ENCODE data around the gene GNG13.

GNG13 gene

GRCh38 chr16:813204-813915, 12.8 kb upstream of the GNG13 start:
- DNase-seq (ENCODE audit: low spot score) = peak; percentile 45

GRCh38 chr16:808085-808386, 7.5 kb upstream of the GNG13 start:
- DNase-seq (ENCODE audit: low spot score) = no peak

DNA sequence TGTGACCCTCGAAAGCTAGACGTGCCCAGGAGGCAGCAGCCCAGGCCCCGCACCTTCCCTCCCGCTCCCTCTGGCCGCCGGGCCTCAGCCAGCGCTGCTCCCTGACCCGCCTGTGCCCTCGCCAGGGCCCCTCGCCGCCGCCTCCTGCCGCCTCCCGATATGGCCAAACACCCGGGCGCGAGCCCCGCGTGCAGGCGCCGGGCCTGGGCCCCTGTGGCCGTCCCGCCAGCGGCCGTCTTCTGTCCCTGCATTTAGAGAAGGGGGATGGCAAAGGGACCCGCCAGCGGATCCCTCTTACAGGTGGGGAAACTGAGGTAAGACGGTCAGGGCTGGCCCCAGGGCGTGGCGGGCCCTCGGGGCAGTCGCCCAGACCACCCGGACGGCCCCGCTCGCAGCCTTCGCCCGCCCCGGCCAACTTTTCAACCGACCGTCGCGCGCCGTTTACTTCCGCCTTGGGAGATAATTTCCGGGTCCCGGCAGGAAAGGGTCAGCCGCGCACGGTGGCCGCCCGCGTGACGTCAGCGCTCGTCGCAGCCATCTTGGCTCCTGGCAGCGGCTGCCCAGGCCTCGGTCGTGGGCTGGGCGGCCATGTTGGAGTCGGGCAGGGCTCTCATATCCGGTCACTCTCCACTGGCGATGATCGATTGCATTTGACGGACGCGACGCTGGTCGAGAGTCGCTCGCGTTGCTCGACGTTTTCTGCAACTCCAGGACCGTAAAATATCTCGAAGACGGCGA, 7.0 kb upstream of the GNG13 start:
- DNase-seq (ENCODE audit: low spot score) = peak; percentile 86

DNA sequence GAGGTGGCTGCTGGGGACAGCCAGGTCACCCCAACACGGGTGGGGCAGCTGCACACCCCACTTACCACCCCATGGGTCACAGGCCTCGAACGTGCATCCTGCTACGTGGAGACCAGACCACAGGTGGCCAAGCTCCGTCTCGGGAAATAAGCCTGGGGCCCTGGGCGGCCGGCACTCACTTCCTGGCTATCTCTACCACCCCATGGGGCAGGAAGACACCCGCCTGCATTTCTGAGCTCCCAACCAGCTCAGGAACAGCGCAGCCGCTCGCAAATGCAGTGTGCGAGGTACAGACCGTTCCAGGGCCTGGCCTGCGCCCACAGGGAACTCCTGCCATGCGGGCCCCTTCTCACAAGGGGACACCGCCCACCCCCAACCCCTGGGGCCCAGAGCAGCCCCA, 4.9 kb upstream of the GNG13 start:
- DNase-seq (ENCODE audit: low spot score) = no peak

GRCh38 chr16:804193-805048, 3.9 kb upstream of the GNG13 start:
- DNase-seq (ENCODE audit: low spot score) = no peak

DNA sequence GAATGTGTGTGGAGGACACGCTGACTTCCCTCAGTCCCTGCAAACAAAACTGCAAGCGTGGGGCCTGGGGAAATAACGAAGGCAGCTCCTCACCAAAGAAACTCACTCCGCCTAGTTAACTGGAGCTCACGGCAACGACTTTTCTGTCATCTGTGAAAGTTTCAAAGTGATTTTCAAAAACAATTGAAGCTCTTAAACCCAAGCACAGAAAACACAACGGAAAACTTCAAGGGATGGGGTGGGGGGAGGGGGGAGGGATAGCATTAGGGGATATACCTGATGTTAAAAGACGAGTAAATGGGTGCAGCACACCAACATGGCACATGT, 3.2 kb upstream of the GNG13 start:
- no peak for DNase-seq (ENCODE audit: low spot score)

DNA sequence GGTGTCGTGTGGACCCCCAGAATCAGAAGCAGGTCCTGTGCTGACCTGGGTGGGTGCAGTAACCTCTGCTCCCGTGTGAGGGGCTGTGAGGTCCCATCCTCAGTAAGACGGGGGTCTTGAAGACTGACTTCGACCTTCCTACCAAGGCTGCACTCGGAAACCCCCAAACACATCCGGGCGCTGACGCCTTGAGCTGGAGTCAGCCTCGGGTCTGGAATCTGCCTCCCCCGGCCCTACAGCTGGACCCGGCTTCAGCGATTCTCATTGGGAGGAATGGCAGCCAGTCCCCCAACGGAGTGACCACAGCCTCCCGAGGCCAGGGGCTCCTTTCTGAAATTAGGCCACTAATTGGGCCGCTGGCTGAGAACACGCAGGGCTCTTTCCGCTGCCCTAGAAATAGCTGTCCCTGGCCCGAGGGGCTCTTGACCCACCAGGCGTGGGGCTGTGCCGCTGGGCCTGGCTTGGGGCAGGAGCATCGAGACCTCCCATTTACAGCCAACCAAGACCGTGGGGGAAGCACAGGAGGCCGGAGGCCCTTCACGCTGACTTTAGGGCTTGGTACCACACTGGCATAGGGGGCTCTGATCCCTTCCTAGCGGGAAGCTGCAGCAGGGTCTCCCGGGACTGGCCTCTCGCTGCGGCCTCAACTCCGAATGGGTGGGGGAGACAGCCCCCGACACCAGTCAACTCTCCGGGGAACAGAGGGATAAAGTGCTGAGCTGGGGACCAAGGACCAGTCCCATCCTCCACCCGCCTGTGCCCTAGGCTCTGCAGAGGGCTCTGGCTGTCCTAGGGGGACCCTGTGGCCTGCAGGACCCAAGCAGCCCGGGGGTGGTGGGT, 2.6 kb upstream of the GNG13 start:
- no peak for DNase-seq (ENCODE audit: low spot score)

- DNase-seq (ENCODE audit: low spot score) = no peak
Observed at GRCh38 chr16:802461-802860, 1.9 kb upstream of the GNG13 start.

- DNase-seq (ENCODE audit: low spot score) = no peak
Observed at GRCh38 chr16:801584-802363, 1.2 kb upstream of the GNG13 start.

DNA sequence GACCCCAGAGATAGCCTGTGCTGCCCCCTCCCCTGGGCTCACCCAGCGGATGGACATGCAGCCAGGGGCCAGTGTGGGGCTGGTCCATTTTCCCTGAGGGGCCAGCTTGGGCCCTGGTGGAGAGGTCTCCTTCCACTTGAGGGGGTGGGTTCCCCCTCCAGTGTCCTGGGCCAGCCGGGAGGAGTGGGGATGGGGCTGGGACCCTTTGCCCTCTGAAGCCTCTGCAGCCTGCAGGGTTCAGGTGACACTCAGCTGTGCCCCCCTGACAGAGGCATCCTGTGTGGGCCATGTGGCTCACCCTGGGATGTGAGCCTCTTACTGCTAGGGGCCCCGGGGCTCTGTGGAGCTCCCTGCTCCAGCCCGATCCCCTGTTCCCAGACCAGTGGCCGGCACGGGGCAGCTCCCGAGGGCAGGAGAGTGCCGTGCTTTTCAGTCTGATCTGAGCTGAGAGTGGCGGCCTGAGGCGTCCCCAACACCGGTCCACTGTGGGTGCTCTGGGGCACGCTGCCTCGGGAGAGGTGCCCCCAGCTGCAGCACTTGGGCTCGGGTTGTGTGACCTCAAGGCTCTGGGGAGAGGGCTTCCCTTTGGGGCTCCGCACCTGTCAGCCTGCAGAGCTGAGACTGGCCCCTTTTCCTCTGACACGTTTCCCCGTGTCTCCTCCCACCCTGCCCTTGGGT, 439 bp upstream of the GNG13 start:
- DNase-seq (ENCODE audit: low spot score) = no peak

GRCh38 chr16:799111-799947, 1.2 kb downstream of the GNG13 start:
- no peak for DNase-seq (ENCODE audit: low spot score)

DNA sequence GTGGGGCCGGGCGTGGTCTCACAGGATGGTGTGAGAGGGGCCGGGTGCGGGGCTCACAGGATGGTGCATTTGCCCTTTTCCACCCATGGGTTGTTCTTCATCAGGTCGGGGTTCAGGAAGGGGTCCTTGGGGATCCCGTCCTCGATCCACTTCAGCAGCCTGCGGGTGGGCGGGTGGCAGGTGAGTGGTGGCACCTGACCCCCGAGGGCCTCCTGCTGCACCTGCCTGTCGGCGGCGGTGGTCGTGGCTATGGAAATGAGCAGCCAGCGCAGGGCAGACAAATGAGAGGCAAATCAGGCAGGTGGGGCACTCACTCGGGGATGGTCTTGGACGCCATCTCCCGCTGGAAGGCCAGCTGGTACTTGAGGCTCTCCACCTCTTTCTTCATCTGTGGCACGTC, 1.9 kb downstream of the GNG13 start:
- DNase-seq (ENCODE audit: low spot score) = no peak

DNA sequence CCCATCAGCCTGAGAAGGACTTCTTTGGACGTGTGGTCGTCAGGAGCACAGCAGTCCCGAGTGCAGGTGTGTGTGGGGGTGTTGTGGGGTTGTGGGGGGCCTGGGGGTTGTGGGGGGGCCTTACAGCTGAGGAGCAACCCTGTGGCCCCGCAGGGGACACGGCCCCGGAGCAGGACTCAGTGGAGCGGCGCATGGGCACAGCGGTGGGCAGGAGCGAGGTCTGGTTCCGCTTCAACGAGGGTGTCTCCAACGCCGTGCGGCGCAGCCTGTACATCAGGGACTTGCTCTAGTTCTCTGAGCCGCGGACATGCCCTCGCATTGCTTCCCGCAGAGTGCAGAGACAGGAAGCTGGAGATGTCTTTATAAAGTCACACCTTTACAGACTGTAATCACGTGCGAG, 2.8 kb downstream of the GNG13 start:
- no peak for DNase-seq (ENCODE audit: low spot score)

- DNase-seq (ENCODE audit: low spot score) = no peak
Observed at GRCh38 chr16:797120-797420, 3.5 kb downstream of the GNG13 start.

DNA sequence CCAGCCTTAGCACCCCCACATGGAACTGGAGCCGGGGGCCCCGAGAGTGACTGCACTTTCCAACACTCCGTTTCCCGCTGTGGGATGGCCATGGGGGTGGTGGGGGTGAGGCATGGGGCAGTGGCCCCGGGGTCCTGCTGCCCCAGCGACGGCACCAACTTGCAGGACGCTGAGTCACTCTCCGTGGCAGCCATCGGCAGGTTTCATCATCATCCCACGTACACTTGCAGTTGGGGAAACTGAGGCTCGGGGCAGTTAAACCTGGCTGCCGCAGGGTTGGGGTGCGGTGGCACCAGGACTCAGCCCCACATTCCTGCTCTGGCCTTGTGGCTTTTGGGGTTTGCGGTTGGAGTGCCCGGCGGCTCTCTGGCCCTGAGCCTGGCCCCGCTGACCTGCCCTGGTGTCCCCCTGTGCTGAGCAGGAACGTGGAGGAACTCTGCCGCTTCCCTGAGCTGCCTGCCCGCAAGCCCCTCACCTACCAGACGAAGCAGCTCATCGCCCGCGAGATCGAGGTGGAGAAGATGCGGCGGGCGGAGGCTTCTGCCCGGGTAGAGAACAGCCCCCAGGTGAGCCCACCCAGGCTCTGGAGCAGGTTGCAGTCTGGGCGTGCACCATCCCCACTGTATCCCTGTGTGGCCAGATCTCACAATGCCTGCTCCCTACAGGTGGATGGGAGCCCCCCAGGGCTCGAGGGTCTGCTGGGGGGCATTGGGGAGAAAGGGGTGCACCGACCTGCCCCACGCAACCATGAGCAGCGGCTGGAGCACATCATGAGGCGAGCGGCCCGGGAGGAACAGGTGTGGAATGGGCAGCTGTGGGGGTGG, 4.0 kb downstream of the GNG13 start:
- no peak for DNase-seq (ENCODE audit: low spot score)

GRCh38 chr16:795580-796229, 4.8 kb downstream of the GNG13 start:
- no peak for DNase-seq (ENCODE audit: low spot score)

- no peak for DNase-seq (ENCODE audit: low spot score)
Observed at GRCh38 chr16:794853-795466, 5.6 kb downstream of the GNG13 start.

DNA sequence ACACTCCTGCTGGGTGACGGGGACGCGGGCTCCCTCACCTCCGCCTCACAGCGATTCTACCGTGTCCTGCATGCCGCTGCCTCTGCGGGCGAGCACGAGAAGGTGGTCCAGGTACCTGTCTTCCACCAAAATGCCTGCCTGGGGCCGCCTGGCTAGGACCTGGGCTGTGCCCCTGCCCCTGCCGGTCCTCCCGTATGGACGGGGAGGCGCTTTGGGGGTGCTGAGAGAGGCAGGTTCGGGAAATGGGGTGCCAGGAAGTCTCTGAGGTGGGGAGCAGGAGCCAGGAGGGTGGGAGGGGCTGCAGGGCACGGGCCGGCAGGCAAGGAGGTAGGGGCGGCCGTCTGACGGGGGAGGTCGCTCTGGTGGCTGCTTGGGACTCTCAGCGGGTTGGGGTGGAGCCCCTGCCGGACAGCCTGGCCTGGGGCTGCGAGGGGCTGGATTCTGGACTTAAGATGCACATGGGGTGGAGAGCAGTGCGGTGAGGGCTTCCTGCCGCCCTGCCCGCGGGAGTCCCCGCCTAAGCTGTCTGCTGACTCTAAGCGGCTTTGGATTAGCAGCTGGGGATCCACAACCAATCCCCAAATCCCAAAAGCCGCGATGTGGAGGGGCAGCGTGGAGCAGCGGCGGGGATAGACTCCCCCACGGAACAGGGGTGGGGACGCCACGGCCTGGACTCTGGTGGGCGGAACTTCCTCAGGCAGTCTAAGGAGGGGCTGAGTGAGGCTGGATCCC, 6.3 kb downstream of the GNG13 start:
- DNase-seq (ENCODE audit: low spot score) = no peak
